PC-3 (cell line): ENCODE data around the gene ATL2. TPM values are rescaled to one million over a fixed set of nuclear protein-coding genes. Genes with fewer than 3 reads are reported as not detected.
A peak's percentile ranks its signal among the peaks of the same experiment; 100 is the strongest.
"Not testable (repeated sequence)": the region's sequence is repeated elsewhere in the genome, so short reads cannot be mapped to it uniquely, and the experiment has no call there.

ENCODE experiments used
- ATAC-seq: fragments of 200-7000 bp; cut with Tn5 transposase; 2 replicates; pipeline ENCODE4 v1.9.1; 2020; ENCODE audit warnings: mild to moderate bottlenecking, moderate library complexity
- BruUV-seq: library from RNA; stranded (reverse); fragments of 400-500 nt; replicated peaks from 2 replicates; lab custom pipeline; 2021; lab: Mats Ljungman, UMichigan
- CTCF ChIA-PET: fragments of 300-600 bp; sonication (Branson Sonifier 250); formaldehyde crosslinking; loops from one replicate; lab custom pipeline; 2022; ENCODE audit warnings: antibody characterized with exemption; lab: Charles Lee
- POLR2A ChIA-PET: fragments of 300-600 bp; sonication (Branson Sonifier 250); formaldehyde crosslinking; loops from one replicate; lab custom pipeline; 2022; ENCODE audit warnings: antibody characterized with exemption; ENCODE audit not compliant: unreplicated experiment; lab: Charles Lee
- DNase-seq: peaks from one replicate; pipeline ENCODE4 v3.0.0-alpha.2; 2015
- H2AFZ ChIP-seq: fragments of 300-600 bp; sonication (generic); 2 replicates; pipeline ENCODE4 v1.6.0; 2016; ENCODE audit warnings: antibody characterized with exemption, low read length
- H3F3A ChIP-seq: fragments of 300-600 bp; sonication (generic); one replicate; pipeline ENCODE4 v1.6.0; 2017; ENCODE audit warnings: antibody characterized with exemption, low read length, control low read depth, mild to moderate bottlenecking; ENCODE audit not compliant: unreplicated experiment
- H3K27ac ChIP-seq: fragments of 300-600 bp; sonication (generic); 2 replicates; pipeline ENCODE4 v1.5.1; 2016; ENCODE audit warnings: mild to moderate bottlenecking, low read length
- H3K27me3 ChIP-seq: fragments of 300-600 bp; sonication (generic); 2 replicates; pipeline ENCODE4 v1.6.1; 2016; ENCODE audit warnings: low read length, mixed read lengths
- H3K36me3 ChIP-seq: fragments of 300-600 bp; sonication (generic); 2 replicates; pipeline ENCODE4 v1.6.1; 2016; ENCODE audit warnings: low read depth, mixed run types, low read length, mixed read lengths
- H3K4me1 ChIP-seq: fragments of 300-600 bp; sonication (generic); 2 replicates; pipeline ENCODE4 v1.5.1; 2016; ENCODE audit warnings: low read length; ENCODE audit not compliant: insufficient read depth
- H3K4me2 ChIP-seq: fragments of 300-600 bp; sonication (generic); 2 replicates; pipeline ENCODE4 v1.6.0; 2016; ENCODE audit warnings: low read length
- H3K4me3 ChIP-seq: fragments of 300-600 bp; sonication (generic); 2 replicates; pipeline ENCODE4 v1.5.1; 2016; ENCODE audit warnings: mild to moderate bottlenecking, low read length, mixed read lengths
- H3K79me2 ChIP-seq: fragments of 300-600 bp; sonication (generic); 2 replicates; pipeline ENCODE4 v1.6.1; 2017; ENCODE audit warnings: low read length, mixed read lengths
- H3K9ac ChIP-seq: fragments of 300-600 bp; sonication (generic); 2 replicates; pipeline ENCODE4 v1.6.0; 2016; ENCODE audit warnings: mild to moderate bottlenecking, low read length
- H3K9me2 ChIP-seq: fragments of 300-600 bp; sonication (generic); replicated peaks from 2 replicates; pipeline ENCODE4 v1.6.1; 2016; ENCODE audit warnings: mixed run types, low read length, mixed read lengths
- H3K9me3 ChIP-seq: fragments of 300-600 bp; sonication (generic); 2 replicates; pipeline ENCODE4 v1.6.1; 2016; ENCODE audit warnings: low read length, mixed read lengths
- H4K20me1 ChIP-seq: fragments of 300-600 bp; sonication (generic); 2 replicates; pipeline ENCODE4 v1.6.1; 2016; ENCODE audit warnings: low read length, mixed read lengths
- CTCF ChIP-seq: fragments of 300-600 bp; sonication (generic); conservative IDR thresholded peaks from 2 replicates; pipeline ENCODE4 v1.5.1; 2017; ENCODE audit warnings: antibody characterized with exemption, low read depth, mild to moderate bottlenecking, low read length
- EZH2 ChIP-seq: fragments of 300-600 bp; sonication (generic); IDR thresholded peaks from one replicate; pipeline ENCODE4 v1.6.1; 2017; ENCODE audit warnings: antibody characterized with exemption, mild to moderate bottlenecking, low read length; ENCODE audit not compliant: unreplicated experiment
- EZH2phosphoT487 ChIP-seq: fragments of 300-600 bp; sonication (generic); IDR thresholded peaks from 2 replicates; pipeline ENCODE4 v1.6.1; 2018; ENCODE audit warnings: mild to moderate bottlenecking, antibody characterized with exemption, low read length, borderline replicate concordance
- intact Hi-C: fragments of 100-400 bp; cut with micrococcal nuclease; formaldehyde crosslinking; loops from 2 replicates; pipeline ENCODE4 v1.9.0; 2023
- total RNA-seq: library from RNA; depleted of rRNA; stranded (reverse); fragments of >200 nt; gene quantifications from 2 replicates; pipeline ENCODE4 v1.2.3, GENCODE V29; 2014

ATL2 gene
- total RNA-seq, 1 experiment from 2014 or later: 89.4 TPM

GRCh38 chr2:38386377-38386776 lies 9.3 kb upstream of the ATL2 start:
- DNase-seq: peak; percentile 36
- no TSS peak for BruUV-seq

GRCh38 chr2:38384338-38384737 lies 7.3 kb upstream of the ATL2 start:
- TF ChIP-seq EZH2: no peak
- no peak for TF ChIP-seq EZH2phosphoT487
- no peak for TF ChIP-seq CTCF
- ChIA-PET CTCF (no interaction called here), POLR2A (no interaction called here)
- intact Hi-C loops: no loop called here
- Histone ChIP-seq H3K27ac (0 out of 2 replicates have a peak overlapping the region, but pooled peaks have one; percentile 12), H3K4me1 (peaks cover 9% of the 10 kb centered on the region), H3K27me3 (no peaks in the 10 kb centered on the region), H3K9me2 (no peaks in the 10 kb centered on the region), H3K79me2 (no peaks in the 10 kb centered on the region), H3K4me2 (no peak overlapping the region), H3K9me3 (no peaks in the 10 kb centered on the region), H4K20me1 (no peaks in the 10 kb centered on the region), H3K36me3 (no peaks in the 10 kb centered on the region), H2AFZ (no peak overlapping the region), H3F3A (no peaks in the 10 kb centered on the region), H3K4me3 (no peak overlapping the region), H3K9ac (no peak overlapping the region)
- BruUV-seq: no TSS peak
- ATAC-seq (peak; percentile 86), DNase-seq (peak; percentile 70)

More at GRCh38 chr2:38386377-38386776, 9.3 kb upstream of the ATL2 start:
- Histone ChIP-seq H3K4me2 (no peak overlapping the region), H3K9me3 (no peaks in the 10 kb centered on the region), H3K27ac (no peak overlapping the region), H3K27me3 (no peaks in the 10 kb centered on the region), H3K79me2 (no peaks in the 10 kb centered on the region), H3F3A (no peaks in the 10 kb centered on the region), H3K36me3 (no peaks in the 10 kb centered on the region), H3K4me1 (peaks cover 9% of the 10 kb centered on the region), H4K20me1 (no peaks in the 10 kb centered on the region), H3K4me3 (no peak overlapping the region), H3K9me2 (no peaks in the 10 kb centered on the region), H2AFZ (no peak overlapping the region), H3K9ac (no peak overlapping the region)
- no peak for TF ChIP-seq EZH2phosphoT487
- no peak for TF ChIP-seq CTCF
- TF ChIP-seq EZH2: no peak
- intact Hi-C loops: no loop called here
- no peak; the same call in 1 of the 2 replicates for ATAC-seq
- CTCF ChIA-PET: no interaction called here
- POLR2A ChIA-PET: no interaction called here

- BruUV-seq, H3F3A ChIP-seq, H3K36me3 ChIP-seq, H3K79me2 ChIP-seq, H3K27me3 ChIP-seq, H3K4me1 ChIP-seq, H3K9me3 ChIP-seq, H3K4me3 ChIP-seq, DNase-seq, H3K9ac ChIP-seq, H2AFZ ChIP-seq, intact Hi-C loops, POLR2A ChIA-PET, H3K9me2 ChIP-seq, H4K20me1 ChIP-seq, CTCF ChIA-PET, H3K4me2 ChIP-seq: not testable (repeated sequence)
- ATAC-seq: peak; percentile 20; the same call in 1 of the 2 replicates
- H3K27ac ChIP-seq: peak overlapping the region; percentile 12; the same call in 1 of the 2 replicates
Measured at GRCh38 chr2:38383741-38384140, 6.7 kb upstream of the ATL2 start.
